ENCODE data around the gene ICAM3. TPM values are rescaled to one million over a fixed set of nuclear protein-coding genes. Genes with fewer than 3 reads are reported as not detected.
"Not testable (repeated sequence)": the region's sequence is repeated elsewhere in the genome, so short reads cannot be mapped to it uniquely, and the experiment has no call there.

ICAM3 gene
- total RNA-seq, 2 experiments from 2014 or later, result 109 to 122 TPM

GRCh38 chr19:10344780-10345179 lies 5.4 kb upstream of the ICAM3 start:
- no peak for ATAC-seq
- POLR2A ChIA-PET, result interaction anchor here (0.6 kb wide), 1 partner anchor 69 kb away, joined by 3 read pairs; no protein-coding TSS in a partner anchor

DNA sequence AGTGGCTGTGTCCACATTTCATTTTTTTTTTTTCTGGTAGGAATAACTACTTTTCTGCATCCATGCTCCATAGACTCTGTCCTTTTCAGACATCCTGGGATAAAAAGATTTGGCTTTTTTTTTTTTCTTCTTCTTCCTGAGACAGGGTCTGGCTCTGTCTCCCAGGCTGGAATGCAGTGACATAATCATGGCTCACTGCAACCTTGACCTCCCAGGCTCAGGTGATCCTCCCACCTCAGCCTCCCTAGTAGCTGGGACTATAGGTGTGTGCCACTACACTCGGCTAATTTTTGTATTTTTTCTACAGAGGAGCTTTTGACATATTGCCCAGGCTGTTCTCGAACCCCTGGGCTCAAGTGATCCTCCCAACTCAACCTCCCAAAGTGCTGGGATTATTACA lies 4.1 kb upstream of the ICAM3 start:
- Mint-ChIP-seq H3K36me3 (ENCODE audit: low read depth) (peaks cover 8% of the 10 kb centered on the region), H3K9me3 (ENCODE audit: low read depth) (no peaks in the 10 kb centered on the region), H3K27me3 (no peaks in the 10 kb centered on the region), H3K4me3 (no peak overlapping the region), H3K27ac (no peak overlapping the region), H3K4me1 (peaks cover 20% of the 10 kb centered on the region)
- DNase-seq (no peak), ATAC-seq (no peak)
- ChIA-PET POLR2A (no interaction called here), CTCF (interaction anchor here (0.6 to 1.5 kb wide), 4 partner anchors 13 to 940 kb away, joined by 3 to 4 read pairs (median 4); no protein-coding TSS in a partner anchor)
- intact Hi-C loops (cut with DNase I, micrococcal nuclease), result no loop called here

More at GRCh38 chr19:10344780-10345179, 5.4 kb upstream of the ICAM3 start:
- intact Hi-C loops (cut with DNase I, micrococcal nuclease), result no loop called here
- no peaks in the 10 kb centered on the region for H3K36me3 Mint-ChIP-seq (ENCODE audit: low read depth)
- no peaks in the 10 kb centered on the region for H3K9me3 Mint-ChIP-seq (ENCODE audit: low read depth)
- no peak overlapping the region for H3K4me3 Mint-ChIP-seq
- H3K4me1 Mint-ChIP-seq, result peaks cover 7% of the 10 kb centered on the region
- no peak for DNase-seq
- CTCF ChIA-PET, result interaction anchor here (0.6 kb wide), 1 partner anchor 409 kb away, joined by 3 read pairs; no protein-coding TSS in a partner anchor
- H3K27ac Mint-ChIP-seq, result no peak overlapping the region
- H3K27me3 Mint-ChIP-seq, result no peaks in the 10 kb centered on the region

DNA sequence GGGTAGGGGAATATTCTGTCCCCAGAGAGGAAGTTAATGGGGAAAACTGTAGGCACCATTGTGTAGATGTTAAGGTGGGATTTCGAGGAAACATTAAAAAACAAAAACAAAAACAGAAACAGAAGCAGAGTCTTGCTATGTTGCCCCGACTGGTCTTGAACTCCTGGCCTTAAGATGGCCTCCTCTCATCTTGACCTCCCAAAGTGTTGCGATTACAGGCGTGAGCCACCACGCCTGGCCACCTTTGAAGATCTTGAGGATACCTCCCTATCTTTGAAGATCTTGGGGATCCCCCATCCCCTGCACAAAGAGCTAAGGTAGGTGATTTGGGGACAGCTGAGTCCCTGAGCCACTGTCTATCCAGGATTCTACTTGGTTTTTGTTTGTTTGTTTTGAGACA lies 553 bp upstream of the ICAM3 start:
- peaks cover 12% of the 10 kb centered on the region for H3K36me3 Mint-ChIP-seq (ENCODE audit: low read depth)
- peaks cover 28% of the 10 kb centered on the region for H3K4me1 Mint-ChIP-seq
- no peak for DNase-seq
- no peaks in the 10 kb centered on the region for H3K27me3 Mint-ChIP-seq
- no peak for ATAC-seq
- H3K27ac Mint-ChIP-seq, result peak overlapping the region; percentile 97
- CTCF ChIA-PET, result interaction anchor here (0.8 kb wide), 1 partner anchor 81 kb away, joined by 3 read pairs; no protein-coding TSS in a partner anchor
- H3K4me3 Mint-ChIP-seq, result peak overlapping the region; percentile 95
- intact Hi-C loops (cut with DNase I, micrococcal nuclease), result loop anchor here in 1 of 2 experiments (2.0 kb wide), 1 partner anchor 69 kb away; the partner anchor contains the start of gene ICAM1
- H3K9me3 Mint-ChIP-seq (ENCODE audit: low read depth), result no peaks in the 10 kb centered on the region
- POLR2A ChIA-PET, result interaction anchor here (0.6 kb wide), 1 partner anchor 738 kb away, joined by 3 read pairs; no protein-coding TSS in a partner anchor

DNA sequence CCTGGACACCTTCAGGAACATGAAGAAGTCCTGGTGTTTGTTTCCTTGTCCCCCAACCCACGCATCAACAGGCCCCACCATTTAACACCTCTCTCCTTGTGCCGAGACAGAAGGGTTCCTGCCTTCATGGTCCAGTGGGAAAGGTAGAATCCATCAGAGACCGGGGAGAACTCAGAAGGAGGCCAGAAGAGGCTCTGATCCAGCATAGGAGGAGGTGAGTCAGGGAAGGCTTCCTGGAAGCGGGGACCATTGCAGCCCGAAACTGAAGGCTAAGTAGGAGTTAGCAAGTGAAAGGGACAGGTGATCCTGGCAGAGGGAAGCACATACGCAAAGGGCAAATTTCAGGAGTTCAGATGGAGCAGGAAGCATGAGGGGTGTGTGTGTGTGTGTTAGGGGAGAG lies 484 bp downstream of the ICAM3 start:
- peak overlapping the region; percentile 97 for H3K27ac Mint-ChIP-seq
- peaks cover 31% of the 10 kb centered on the region for H3K4me1 Mint-ChIP-seq
- H3K27me3 Mint-ChIP-seq, result no peaks in the 10 kb centered on the region
- peak; percentile 40 for DNase-seq
- H3K4me3 Mint-ChIP-seq, result peak overlapping the region; percentile 95
- ChIA-PET CTCF (interaction anchor here (0.6 kb wide), 1 partner anchor 83 kb away, joined by 3 read pairs; no protein-coding TSS in a partner anchor), POLR2A (no interaction called here)
- H3K9me3 Mint-ChIP-seq (ENCODE audit: low read depth), result no peaks in the 10 kb centered on the region
- intact Hi-C loops (cut with DNase I, micrococcal nuclease), result loop anchor here in 1 of 2 experiments (2.0 kb wide), 1 partner anchor 68 kb away; the partner anchor contains the start of gene ICAM1
- peak; percentile 50 for ATAC-seq
- H3K36me3 Mint-ChIP-seq (ENCODE audit: low read depth), result peaks cover 18% of the 10 kb centered on the region

- H3K9me3 Mint-ChIP-seq (ENCODE audit: low read depth); ATAC-seq; intact Hi-C loops (cut with DNase I, micrococcal nuclease); H3K27ac Mint-ChIP-seq; POLR2A ChIA-PET; DNase-seq; H3K27me3 Mint-ChIP-seq; H3K4me3 Mint-ChIP-seq: not testable (repeated sequence)
- CTCF ChIA-PET, result interaction anchor here (0.8 kb wide), 1 partner anchor 221 kb away, joined by 3 read pairs; no protein-coding TSS in a partner anchor
- H3K36me3 Mint-ChIP-seq (ENCODE audit: low read depth), result peaks cover 34% of the 10 kb centered on the region
- peaks cover 47% of the 10 kb centered on the region for H3K4me1 Mint-ChIP-seq
Measured at GRCh38 chr19:10336725-10337124, 2.7 kb downstream of the ICAM3 start.

- Mint-ChIP-seq H3K27ac (no peak overlapping the region), H3K27me3 (no peaks in the 10 kb centered on the region), H3K4me1 (peaks cover 44% of the 10 kb centered on the region), H3K9me3 (ENCODE audit: low read depth) (no peaks in the 10 kb centered on the region), H3K4me3 (no peak overlapping the region), H3K36me3 (ENCODE audit: low read depth) (peaks cover 37% of the 10 kb centered on the region)
- DNase-seq (no peak), ATAC-seq (no peak)
- CTCF ChIA-PET, result no interaction called here
- intact Hi-C loops (cut with DNase I, micrococcal nuclease), result no loop called here
- POLR2A ChIA-PET, result no interaction called here
Measured at GRCh38 chr19:10335352-10335985, 4.0 kb downstream of the ICAM3 start.

DNA sequence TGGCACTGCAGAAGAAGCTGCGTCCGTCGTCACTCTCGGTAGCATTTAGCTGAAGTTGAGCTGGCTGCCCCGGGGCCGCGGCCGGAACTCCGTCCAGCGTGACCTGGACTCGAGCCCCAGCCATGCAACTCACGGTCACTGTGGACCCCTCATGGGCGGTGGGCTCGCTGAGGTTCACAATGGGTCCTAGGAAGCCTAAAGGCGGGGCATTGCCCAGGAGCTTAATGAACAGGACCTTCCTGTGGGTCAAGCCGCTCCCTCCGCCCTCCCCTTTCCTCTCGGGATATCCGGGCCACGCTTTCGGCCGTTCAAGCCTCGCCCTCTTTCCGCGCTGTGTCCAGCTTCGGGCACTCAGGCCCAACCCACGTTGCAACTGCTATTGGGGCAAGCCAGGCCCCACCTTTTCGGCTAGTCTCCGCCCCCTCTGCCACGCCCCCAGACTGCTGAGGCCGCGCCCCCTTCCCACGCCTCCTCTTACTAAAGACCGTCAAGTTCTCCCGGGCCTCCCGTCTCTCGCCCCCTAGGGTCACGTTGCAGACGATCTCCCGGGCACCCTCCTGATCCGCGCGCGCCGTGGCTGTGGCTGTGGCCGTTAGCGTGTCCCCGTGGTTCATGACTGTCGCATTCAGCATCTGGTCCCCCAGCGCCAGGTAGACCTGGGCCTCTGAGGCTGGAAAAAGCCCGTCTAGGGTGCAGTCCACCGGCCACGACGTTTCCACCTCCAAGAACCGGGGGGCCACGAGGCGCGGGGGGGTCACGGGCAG lies 4.7 kb downstream of the ICAM3 start:
- no peaks in the 10 kb centered on the region for H3K9me3 Mint-ChIP-seq (ENCODE audit: low read depth)
- DNase-seq (peak; percentile 77), ATAC-seq (no peak)
- ChIA-PET POLR2A (interaction anchor here (0.6 to 3.2 kb wide), 3 partner anchors 64 to 504 kb away, joined by 3 to 11 read pairs (median 3); partner anchors contain the start of gene ICAM1), CTCF (interaction anchor here (0.7 to 2.1 kb wide), 3 partner anchors 54 to 127 kb away, joined by 3 to 9 read pairs (median 7); partner anchors contain the start of gene ICAM1)
- no peaks in the 10 kb centered on the region for H3K27me3 Mint-ChIP-seq
- H3K4me1 Mint-ChIP-seq, result peaks cover 41% of the 10 kb centered on the region
- peak overlapping the region; percentile 10 for H3K4me3 Mint-ChIP-seq
- no peak overlapping the region for H3K27ac Mint-ChIP-seq
- intact Hi-C loops (cut with DNase I, micrococcal nuclease), result loop anchor here (5.0 kb wide), 3 partner anchors 77 to 1822 kb away; partner anchors contain the start of genes CDKN2D (in 1 of the 2), KRI1 (in 1 of the 2) and ZNF414 (in 1 of the 2)
- peaks cover 44% of the 10 kb centered on the region for H3K36me3 Mint-ChIP-seq (ENCODE audit: low read depth)

DNA sequence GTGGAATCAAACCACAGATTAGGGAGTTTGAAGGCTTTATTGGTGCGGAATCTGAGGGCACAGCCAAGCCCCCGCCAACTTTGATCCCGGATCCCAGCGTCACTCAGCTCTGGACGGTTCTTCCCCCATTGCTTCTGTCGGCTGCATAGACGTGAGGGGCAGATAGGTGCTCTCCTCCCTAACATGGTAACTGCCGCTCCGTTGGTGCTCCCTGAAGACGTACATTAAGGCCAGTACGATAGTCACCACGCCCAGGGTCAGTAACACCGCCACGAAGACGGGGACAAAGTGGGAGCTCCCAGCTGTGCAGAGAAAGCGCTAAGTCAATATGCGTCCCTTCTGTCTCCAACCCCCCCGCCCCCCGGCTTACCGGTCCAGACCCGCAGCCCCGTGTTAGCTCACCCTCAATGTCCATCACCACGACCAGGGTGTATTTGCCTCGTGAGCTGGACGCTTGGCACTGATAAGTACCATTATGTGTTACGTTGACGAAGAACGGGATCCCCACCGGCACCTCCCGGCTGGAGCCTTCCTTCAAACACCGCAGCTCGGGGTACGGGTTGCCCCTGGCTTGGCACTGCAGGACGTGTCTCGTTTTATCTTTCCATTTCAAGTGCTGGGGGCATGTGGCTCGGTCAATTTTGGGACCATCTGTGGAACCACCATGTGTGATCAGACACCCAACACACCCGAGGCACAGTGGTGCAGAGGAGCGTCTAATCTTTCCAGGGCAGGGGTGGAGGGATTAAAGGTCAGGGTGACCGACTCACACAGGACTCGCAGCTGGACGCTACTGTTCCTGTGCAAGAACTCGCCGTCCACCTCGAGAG lies 5.5 kb downstream of the ICAM3 start:
- ChIA-PET POLR2A (interaction anchor here (0.6 to 3.2 kb wide), 5 partner anchors 15 to 505 kb away, joined by 3 to 11 read pairs (median 4); partner anchors contain the start of gene ICAM1), CTCF (interaction anchor here (0.6 to 2.1 kb wide), 8 partner anchors 29 to 238 kb away, joined by 3 to 9 read pairs (median 3); partner anchors contain the start of gene ICAM1)
- Mint-ChIP-seq H3K27me3 (no peaks in the 10 kb centered on the region), H3K36me3 (ENCODE audit: low read depth) (peaks cover 45% of the 10 kb centered on the region), H3K27ac (peak overlapping the region; percentile 96), H3K4me1 (peaks cover 33% of the 10 kb centered on the region), H3K4me3 (peak overlapping the region; percentile 97), H3K9me3 (ENCODE audit: low read depth) (no peaks in the 10 kb centered on the region)
- DNase-seq (no peak), ATAC-seq (peak; percentile 0)
- intact Hi-C loops (cut with DNase I, micrococcal nuclease), result loop anchor here (1.0 to 5.0 kb wide), 21 partner anchors 19 to 1822 kb away; partner anchors contain the start of genes CDKN2D (in 2 of the 2), TYK2 (in 2 of the 2), ATG4D (in 1 of the 2) and CDC37 (in 1 of the 2)

DNA sequence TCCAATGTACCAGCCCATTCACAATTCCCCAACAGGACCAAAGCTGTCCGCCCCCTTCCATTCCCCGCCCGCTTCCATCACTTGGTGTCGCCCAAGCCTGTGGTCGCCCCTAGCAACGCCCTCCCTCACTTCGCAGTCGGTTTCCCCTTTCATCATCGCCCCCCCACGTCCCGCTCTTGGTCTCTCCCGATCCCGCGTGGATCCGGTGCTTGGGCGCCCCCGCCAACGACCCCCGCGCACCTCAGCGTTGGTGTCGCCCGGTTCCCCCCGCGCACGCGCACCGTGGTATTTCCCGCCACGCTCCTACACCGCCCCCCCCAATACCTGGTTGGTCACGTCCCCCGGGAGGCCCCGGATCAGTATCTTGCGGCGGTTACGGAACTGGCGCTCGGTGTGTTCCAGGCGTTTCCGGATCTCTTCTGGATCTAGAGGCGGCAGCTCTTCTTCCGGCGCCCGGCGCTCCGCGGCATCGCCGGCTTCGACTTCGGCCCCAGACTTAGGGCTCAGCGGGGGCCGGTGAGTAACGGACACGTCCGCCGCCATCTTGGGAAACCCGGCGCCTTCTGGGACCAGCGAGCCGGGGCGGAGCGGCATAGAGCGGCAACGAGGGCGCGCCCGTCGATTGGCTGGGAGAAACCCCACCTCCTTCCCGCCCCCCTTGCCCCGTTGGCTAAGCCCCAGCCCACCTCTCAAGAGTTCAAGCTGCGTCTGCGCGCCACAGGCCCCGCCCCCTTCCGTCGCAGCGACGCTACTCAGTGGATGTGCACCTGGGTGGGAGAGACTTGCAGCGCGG lies 6.3 kb downstream of the ICAM3 start, which contains the start of gene RAVER1:
TSS of gene RAVER1 (minus strand) at position 565 of the 793 bp plus-strand sequence. CDS start at position 543, 22 bp downstream.
- POLR2A ChIA-PET, result interaction anchor here (1.0 to 3.2 kb wide), 2 partner anchors 14 to 62 kb away, joined by 5 to 11 read pairs; partner anchors contain the start of gene ICAM1
- CTCF ChIA-PET, result interaction anchor here (0.5 to 2.1 kb wide), 5 partner anchors 56 to 160 kb away, joined by 3 to 9 read pairs (median 3); partner anchors contain the start of gene ICAM1
- Mint-ChIP-seq H3K4me1 (peaks cover 25% of the 10 kb centered on the region), H3K27me3 (no peaks in the 10 kb centered on the region), H3K27ac (peak within 1 kb of the TSS; percentile 96), H3K36me3 (ENCODE audit: low read depth) (peaks cover 41% of the 10 kb centered on the region), H3K9me3 (ENCODE audit: low read depth) (no peaks in the 10 kb centered on the region), H3K4me3 (peak within 1 kb of the TSS; percentile 97)
- DNase-seq (peak; percentile 99), ATAC-seq (peak; percentile 97)
- intact Hi-C loops (cut with DNase I, micrococcal nuclease), result loop anchor here (1.0 to 5.0 kb wide), 21 partner anchors 18 to 1821 kb away; partner anchors contain the start of genes CDKN2D (in 2 of the 2), TYK2 (in 2 of the 2), ATG4D (in 1 of the 2) and CDC37 (in 1 of the 2)
